HG02642 (cell line): ENCODE results near the gene AK9.
"Not testable (repeated sequence)": the region's sequence is repeated elsewhere in the genome, so short reads cannot be mapped to it uniquely, and the experiment has no call there.

Experiments
- ATAC-seq: cut with Tn5 transposase; IDR thresholded peaks from one replicate; pipeline ENCODE4 v1.9.1; 2021; ENCODE audit warnings: mild to moderate bottlenecking; ENCODE audit not compliant: unreplicated experiment, poor library complexity

The AK9 gene

DNA sequence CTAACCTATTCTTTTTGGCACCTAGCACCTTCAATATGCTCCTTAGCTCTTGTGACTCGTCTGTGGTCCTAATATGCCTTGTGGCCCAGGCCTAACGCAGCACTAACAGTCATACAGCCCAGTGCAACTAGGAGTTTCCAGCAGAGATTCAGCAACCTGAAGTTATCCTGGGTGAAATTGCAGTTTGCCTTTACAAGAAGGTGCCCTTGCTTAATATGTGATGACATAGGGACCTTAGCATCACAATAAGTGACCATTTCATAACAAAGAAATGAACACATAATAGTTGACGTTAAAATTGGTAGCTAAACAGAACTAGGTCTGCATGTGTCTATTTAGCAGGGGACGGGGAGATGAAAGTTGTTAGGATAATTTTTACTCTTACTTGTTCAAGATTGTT lies 10.2 kb upstream of the AK9 start:
- no peak for ATAC-seq

DNA sequence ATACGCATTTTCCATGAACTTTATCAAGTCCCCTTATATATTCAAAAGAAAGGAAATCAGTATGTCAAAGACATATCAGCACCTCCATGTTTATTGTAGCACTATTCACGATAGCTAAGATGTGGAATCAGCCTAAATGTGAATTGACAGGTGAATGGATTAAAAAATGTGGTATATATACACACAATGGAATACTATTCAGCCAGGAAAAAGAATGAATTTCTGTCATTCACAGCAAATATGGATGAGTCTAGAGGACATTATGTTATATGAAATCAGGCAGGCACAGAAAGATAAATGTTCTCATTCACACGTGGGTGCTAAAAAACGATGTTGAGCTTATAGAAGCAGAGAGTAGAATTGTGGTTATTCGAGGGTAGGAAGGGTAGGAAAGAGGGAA lies 5.4 kb upstream of the AK9 start:
- no peak for ATAC-seq

GRCh38 chr6:109695468-109695867 lies 4.5 kb upstream of the AK9 start:
- ATAC-seq, result no peak

DNA sequence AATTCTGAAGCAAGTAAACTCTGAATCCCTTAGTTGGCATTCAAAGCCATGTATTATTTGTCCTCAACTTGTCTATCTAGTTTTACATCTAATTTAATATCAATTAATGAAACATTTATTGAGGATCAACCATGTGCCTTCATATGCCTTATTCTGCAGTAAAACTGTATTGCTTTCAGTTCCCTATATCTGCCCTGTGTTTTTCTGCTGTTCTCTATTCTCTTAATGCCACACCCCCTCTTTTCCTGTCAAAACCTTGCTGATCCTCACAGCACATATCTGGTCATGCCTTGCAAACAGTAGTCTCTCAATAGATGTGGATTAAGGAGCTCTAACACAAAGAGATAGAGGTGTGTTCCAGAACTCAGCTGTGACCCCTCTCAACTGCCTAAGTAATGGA lies 2.1 kb upstream of the AK9 start:
- no peak for ATAC-seq

DNA sequence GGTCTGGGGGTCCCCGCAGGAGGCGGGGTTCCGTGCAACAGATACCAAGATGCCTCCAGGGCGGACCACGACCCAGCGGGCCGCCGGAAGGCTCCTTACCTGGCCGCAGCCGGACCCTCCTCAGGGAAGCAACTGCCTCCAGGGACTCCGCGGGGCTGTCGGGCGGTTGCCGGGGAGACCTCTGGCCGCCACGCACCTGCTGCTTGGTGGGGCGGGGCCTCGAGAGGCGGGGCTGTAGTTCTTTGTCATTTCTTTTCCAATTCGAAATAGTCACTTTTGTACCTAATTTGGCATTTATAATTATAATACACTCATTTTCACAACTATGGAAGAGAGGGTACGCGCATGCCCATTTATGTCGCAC lies 647 bp downstream of the AK9 start:
- ATAC-seq, result peak; percentile 46

DNA sequence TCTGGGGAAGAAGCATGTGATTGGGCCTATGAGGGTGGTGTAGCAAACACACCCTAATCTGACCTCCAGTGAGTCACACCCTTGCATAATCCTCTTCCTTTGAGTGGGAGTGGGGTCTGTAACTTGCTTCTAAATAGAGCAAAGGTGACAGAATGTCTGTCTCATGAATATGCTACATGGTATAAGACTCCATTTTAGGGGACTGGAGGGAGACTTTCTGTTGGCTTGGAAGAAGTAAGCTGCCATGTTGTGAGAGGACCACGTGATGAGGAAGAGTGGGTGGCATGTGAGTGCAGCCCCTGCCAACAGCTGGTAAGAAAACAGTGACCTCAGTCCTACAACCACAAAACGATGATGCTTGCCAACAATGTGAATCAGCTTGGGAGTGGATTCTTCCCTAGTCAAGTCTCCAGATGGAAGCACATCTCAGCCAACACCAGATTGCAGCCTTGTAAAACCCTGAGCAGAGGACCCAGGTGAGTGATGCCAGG lies 3.7 kb downstream of the AK9 start:
- no peak for ATAC-seq

- no peak for ATAC-seq
Observed at GRCh38 chr6:109686566-109687265, 4.3 kb downstream of the AK9 start.

DNA sequence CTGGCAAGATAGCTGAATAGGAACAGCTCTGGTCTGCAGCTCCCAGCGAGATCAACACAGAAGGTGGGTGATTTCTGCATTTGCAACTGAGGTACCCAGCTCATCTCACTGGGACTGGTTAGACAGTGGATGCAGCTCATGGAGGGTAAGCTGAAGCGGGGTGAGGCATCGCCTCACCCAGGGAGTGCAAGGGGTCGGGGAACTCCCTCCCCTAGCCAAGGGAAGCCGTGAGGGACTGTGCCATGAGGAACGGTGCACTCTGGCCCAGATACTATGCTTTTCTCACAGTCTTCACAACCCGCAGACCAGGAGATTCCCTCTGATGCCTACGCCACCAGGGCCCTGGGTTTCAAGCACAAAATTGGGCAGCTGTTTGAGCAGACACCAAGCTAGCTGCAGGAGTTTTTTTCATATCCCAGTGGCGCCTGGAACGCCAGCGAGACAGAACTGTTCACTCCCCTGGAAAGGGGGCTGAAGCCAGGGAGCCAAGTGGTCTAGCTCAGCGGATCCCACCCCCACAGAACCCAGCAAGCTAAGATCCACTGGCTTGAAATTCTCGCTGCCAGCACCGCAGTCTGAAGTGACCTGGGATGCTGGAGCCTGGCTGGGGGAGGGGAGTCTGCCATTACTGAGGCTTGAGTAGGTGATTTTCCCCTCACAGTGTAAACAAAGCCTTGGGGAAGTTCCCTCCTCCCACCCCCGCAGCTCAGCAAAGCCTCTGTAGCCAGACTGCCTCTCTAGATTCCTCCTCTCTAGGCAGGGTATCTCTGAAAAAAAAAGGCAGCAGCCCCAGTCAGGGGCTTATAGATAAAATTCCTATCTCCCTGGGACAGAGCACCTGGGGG lies 12.1 kb downstream of the AK9 start:
- not testable (repeated sequence) for ATAC-seq

DNA sequence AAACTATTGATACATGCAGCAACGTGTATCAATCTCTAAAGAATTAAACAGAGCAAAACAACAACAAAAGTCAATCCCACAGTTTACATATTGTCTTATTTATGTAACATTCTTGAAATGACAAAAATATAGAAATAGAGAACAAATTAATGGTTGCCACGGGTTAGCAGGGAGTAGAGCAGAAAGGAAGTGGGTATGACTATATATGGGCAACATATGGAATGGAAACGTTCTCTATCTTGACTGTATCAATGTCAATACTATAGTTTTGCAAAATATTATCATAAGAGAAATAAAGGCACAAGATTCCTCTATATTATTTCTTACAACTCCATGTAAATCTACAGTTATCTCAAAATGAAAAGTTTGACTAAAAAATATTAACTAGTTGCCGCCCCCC lies 12.8 kb downstream of the AK9 start:
- ATAC-seq, result no peak

DNA sequence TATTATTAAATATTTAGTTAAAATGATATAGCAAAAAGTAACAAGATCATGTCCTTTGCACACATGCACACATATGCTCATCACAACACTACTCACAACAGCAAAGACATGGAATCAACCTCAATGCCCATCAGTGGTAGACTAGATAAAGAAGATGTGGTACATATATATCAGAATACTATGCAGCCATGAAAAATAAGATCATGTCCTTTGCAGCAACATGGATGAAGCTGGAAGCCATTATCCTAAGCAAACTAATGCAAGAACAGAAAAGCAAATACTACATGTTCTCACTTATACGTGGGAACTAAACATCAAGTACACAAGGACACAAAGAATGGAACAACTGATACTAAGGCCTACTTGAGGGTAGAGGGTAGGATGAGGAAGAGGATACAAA lies 14.3 kb downstream of the AK9 start:
- no peak for ATAC-seq

DNA sequence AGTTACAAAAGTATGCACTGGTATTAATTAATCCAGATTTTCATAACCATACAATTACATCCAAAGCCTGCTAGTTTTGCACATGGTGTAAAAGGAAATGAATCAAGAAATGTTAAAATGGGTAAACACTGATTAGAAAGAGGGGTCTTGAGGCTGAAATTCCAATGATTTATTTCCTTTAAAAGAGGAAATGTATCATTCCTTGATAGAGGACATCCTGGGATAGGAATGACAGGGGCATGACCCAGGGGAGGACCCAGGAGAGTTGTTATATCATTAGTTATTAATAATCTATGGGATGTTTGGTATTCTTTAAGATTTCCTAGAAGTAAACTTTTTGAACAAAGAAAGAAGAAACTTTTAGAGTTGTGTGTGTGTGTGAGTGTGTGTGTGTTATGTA lies 18.2 kb downstream of the AK9 start:
- ATAC-seq, result no peak

DNA sequence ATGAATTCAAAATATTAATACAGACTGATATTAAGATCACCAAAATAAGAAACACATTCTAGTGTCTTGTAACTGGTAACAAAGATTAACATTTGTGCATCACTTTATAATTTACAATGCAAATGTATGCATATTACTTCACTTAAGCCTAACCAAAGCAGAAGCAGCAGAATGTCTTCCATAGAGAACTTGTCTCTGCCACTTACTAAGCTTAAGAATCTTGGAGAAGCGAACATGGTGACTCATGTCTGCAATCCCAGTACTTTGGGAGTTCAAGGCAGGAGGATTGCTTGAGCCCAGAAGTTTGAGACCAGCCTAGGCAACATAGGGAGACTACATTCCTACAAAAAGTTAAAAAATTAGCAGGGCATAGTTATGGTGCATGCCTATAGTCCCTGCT lies 18.8 kb downstream of the AK9 start:
- ATAC-seq, result no peak

DNA sequence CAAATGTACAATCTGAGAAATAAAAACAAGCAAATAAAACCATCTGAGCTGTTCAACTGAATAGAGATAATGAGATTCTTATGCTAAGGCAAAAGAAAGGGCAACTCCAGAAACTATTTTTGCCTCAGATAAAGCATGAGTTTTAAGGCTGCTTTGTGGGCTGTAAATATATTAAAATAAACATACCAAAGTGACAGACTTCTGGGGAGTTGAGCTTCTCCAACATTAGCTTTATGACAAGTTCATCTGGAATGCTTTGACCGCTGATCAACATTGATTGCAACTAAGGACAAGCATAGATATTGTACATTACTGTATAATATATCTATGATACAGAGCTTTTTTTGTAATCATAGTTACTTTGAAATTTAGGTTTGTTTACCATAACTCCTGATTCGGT lies 19.3 kb downstream of the AK9 start:
- no peak for ATAC-seq

DNA sequence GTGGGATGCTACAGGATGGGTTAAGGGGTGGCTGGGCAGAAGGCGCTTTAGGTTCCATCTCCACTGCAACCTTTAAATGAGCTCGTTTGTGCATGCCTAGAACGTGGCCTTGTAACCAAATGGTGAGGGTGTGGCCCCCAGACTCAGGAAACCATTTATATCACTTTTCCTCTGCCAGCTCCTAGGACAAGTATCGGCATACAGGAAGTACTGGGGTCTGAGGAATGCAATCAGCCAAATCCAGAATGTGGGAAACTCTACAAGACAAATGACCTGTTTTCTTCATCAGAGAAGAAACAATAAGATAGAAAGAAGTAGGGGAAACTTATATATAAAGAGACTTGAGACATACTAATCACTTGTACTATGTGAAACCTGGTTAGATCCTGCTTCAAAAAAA lies 21.2 kb downstream of the AK9 start:
- ATAC-seq, result no peak

- ATAC-seq, result no peak
Observed at GRCh38 chr6:109662192-109662591, 28.8 kb downstream of the AK9 start.

DNA sequence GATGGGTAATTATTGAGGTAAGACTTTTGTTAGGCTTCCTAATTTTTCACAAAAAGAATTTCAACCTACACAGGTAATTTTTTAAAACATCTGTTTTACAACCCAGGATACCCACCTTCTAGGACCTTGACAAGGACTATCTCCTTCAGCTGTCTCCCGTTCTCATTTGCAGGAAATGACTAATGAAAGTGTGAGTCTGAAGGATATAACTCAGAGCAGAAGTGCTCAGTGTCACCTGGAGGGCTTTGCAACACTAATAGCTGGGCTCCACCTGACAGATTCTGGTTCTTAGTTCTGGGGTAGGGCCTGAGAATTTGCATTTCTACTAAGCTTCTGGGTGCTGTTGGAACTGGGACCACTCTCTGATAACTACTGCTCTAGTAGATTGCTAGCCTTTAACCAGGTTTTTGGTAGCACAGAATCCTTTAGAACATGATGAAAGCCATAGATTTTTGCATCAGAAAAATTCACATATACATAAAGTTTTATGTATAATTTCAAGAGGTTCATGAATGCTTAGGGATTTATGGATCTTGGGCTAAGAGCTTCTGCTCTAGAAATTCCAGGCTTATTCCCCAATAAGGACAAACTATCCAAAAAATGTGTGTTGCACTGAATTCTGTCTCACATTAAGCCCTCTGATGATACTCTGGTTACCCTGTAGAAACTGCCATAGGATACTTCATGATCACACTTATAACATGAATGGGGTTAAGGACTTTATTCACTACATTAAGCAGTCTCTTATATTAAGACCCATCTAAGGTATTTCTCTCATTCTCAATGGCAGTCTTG lies 30.3 kb downstream of the AK9 start:
- no peak for ATAC-seq

GRCh38 chr6:109655761-109656262 lies 35.2 kb downstream of the AK9 start:
- ATAC-seq, result no peak

DNA sequence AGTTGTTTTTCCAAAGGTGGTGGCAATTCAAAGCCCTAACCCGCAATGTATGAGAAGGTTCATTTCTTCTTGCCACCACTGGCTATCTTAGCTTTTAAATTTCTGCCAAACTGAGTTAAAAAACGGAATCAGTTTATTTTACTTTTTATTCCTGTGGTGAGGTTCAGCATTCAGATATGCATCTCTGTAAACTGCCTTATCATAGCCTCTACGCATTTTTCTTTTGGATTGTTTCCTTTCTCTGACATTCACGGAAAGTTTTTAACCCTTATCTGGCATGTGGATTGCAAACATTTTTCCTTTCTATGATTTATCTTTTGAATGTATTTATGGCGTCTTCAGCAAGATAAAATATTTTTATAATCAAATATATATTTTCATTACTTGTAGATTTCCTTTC lies 37.7 kb downstream of the AK9 start:
- no peak for ATAC-seq

- ATAC-seq, result no peak
Observed at GRCh38 chr6:109644131-109644530, 46.9 kb downstream of the AK9 start.

DNA sequence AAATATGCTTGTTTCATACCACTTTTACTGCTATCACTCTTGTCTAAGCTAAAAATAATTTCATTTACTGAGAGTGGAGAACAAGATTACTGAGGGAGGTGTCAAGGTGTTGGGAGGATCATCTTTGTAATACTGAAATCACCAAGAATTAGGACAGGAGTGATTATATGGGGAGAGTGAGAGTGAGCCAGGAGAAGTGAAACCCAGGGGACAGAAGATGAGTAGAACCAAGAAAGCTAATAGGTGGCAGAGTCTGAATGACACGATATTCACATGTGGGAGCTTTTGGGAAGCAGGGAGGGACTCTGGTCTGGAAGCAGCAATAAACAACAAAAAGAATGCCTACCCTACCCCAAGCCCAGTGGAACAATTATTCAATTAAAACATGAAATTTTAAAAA lies 58.6 kb downstream of the AK9 start:
- ATAC-seq, result no peak

- ATAC-seq, result no peak
Observed at GRCh38 chr6:109631403-109631802, 59.6 kb downstream of the AK9 start.
